HG02763 (cell line): Measurements from ENCODE around the gene EIF2S3B.

Source experiments
- ATAC-seq: cut with Tn5 transposase; IDR thresholded peaks from one replicate; pipeline ENCODE4 v1.9.1; 2021; ENCODE audit warnings: mild to moderate bottlenecking, moderate library complexity; ENCODE audit not compliant: unreplicated experiment

The EIF2S3B gene

DNA sequence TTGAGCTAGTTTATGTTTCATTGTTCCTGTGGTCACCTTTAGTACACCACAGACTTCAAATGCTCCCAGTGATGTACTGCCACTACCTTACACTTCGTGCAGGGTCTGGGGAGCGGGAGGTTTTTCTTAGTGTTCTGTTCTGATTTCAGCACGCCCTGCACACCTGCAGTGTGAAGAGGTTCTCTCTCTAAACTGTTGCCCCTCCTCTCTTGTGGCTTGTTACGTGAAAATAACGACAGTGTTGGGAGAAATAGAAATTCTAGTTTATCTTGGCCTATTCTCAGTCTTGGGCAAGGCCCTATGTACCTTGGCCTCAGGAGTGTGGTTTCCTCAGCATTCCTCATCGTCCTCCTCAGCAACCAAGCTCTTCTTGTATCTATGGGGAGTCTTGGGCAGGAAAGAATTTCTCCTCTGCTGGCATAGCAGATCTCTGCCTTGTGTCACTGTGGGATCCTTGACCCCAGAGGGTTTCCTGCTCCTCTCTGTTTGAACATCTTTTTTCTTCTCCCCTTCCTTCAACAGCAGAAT, 48.6 kb downstream of the EIF2S3B start:
- no peak for ATAC-seq

DNA sequence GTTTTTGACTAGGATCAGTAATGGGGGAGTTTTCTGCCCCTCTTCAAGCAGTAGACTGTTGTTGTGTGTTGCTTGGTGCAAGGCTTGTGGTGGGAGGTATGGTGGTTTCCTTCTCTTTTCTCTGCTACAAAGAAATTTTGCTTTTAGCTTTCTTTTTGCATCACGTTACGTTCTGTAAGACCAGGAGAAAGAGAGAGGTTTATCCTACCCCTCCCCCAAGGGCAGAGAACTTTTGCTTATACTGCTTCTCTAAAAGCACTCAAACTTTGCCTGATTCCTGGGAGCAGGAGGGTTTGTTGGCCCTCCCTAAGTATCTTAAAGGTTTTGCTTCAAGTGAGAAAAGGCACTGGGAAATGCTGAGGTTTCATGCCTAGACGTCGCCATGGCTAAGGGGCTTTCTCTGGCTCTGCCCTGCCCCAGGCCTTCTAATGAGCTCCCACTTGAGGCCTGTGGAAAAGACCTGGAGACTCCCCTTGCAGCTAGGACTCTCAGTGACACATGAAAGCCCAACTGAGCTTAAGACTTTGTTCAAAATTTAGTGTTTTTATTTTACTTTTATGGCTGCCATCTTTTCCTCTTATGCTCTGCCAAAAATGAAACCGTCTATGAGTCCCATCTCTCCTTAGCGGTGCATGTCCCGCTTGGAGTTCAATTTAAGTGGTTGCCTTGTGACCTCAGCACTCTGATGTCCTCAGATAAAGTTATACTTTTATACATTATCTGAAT, 49.2 kb downstream of the EIF2S3B start:
- no peak for ATAC-seq

DNA sequence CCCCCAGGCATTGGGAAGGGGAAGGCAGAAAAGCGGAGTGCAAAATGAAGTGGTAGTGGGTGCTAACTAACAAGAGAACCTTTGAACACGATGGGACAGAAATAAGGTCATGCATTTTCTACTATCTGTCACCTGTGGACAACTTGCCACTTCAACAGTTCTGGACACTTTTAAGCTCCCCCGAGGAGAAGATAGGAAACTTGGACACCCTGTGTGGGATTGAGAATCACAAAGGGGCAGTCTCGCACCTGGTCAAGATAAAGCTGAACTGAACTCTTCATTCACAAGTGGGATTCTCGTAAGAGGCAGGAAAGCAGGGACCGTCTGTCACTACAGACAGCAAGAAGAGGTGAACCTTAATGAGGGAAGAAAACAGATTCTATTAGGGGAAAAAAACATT, 51.6 kb downstream of the EIF2S3B start:
- no peak for ATAC-seq

DNA sequence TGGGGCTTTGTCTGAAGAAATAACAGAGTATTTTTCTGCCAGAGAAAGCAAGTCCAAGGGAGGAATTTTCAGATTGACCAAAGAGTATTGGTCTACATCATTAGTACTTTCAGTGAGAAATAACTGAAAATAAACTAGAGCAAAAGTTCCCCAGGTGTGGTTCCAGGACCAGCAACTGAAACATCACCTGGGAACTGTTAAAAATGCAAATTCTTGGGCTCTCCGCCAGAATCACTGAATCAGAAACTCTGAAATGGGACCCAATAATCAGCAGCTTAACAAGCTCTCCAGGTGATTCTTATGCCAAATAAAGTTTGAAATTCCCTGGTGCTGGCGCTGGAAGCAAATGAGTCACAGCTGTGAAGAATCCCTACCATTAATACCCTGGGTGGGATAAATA, 52.1 kb downstream of the EIF2S3B start:
- no peak for ATAC-seq
